NCI-H526 (cell line): ENCODE results near the gene ITGAD.
"Not testable (repeated sequence)": the region's sequence is repeated elsewhere in the genome, so short reads cannot be mapped to it uniquely, and the experiment has no call there.

Source experiments
- DNase-seq, 2 experiments: peaks; one replicate each; lab custom pipeline; 2025; lab: John Stamatoyannopoulos, UW

Gene ITGAD

DNA sequence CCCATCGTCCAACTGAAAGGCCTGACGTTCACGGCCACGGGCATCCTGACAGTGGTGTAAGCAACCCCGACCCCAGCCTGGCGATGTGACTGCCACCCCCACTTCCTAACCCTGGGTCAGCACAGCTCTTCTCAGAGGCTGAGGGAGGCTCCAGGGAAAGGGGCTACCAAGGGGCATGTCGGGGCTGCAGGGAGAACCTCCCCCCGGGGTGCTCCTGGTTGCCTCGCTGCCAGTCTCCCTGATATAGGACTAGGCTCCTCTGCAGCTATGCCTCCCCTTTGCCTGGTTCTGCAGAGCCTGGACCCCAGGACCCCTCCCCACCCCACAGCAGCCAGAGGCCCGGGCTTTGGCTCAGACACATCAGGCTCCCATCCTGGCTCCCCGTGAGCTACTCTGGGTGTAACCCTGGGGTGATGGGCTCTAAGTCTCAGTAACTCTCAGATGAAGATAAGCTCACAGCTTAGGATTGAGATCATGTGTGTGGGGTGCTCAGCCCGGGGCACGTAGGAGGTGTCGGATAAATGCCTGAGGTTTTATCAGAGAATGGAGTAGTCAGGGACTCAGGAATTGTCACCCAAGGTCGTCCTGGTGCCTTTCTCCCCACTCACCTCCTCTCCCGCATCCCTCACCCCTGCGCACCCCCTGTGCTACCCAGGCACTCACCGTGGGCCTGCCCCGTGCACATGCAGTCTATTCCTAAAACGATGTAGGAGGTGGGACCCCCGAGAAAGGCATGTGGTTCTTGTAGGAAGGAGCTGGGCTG lies 10.6 kb downstream of the ITGAD start:
- no peak for DNase-seq

DNA sequence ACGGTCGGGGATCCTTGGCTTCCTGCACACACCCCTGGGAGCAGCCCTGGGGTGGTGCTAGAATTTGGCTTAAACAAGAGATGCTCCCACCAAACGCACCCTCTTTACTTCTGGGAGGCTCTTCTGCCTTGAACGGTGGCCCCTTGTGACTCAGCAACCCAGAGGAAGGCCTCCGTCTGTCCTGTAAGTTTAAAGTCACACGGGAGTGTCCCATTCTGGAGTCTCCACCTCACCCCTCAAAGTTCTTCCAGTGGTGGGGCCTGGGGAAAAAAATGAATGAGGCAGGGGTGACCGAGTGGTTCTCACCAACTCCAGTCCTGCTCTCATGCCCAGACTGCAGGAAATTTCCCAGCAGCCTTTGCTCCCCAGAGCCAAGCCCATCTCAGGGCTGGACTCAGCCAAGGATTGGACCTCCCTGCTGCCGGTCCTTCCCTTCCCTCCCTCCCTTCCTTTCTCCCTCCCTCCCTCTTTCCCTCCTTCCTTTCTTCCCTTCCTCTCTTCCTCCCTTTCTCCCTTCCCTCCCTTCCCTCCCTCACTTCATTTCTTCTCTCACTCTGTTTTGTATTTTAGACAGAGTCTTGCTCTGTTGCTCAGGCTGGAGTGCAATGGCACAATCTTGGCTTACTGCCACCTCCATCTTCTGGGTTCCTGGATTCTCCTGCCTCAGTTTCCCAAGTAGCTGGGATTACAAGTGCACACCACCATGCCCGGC lies 11.4 kb downstream of the ITGAD start:
- DNase-seq = no peak

DNA sequence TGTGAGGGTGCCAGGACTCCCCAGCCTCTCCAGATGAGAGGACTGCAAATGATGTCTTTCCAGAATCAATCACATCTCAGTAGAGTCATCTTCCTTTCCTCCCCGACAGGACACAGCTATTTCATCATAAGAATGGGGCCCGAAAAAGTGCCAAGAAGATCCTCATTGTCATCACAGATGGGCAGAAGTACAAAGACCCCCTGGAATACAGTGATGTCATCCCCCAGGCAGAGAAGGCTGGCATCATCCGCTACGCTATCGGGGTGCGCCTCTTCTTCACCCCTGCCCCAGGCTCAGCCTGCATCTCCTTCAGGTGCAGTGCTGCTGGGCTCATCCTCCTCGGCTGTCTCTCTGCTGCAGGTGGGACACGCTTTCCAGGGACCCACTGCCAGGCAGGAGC lies 14.3 kb downstream of the ITGAD start:
- no peak for DNase-seq

DNA sequence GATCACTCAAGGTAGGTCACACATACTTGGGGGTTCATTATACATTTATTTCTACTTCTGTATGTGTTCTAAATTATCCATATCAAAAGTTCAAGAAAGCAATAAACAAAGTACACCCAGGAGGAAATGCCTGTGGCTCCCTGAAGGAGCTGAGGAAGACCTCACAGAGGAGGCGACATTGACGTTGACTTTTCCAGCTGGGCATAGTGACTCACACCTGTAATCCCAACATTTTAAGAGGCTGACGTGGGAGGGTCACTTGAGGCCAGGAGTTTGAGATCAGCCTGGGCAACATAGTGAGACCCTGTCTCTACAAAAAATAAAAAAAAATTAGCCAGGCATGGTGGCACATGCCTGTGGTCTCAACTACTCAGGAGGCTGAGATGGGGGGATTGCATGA lies 16.3 kb downstream of the ITGAD start:
- no peak for DNase-seq

DNA sequence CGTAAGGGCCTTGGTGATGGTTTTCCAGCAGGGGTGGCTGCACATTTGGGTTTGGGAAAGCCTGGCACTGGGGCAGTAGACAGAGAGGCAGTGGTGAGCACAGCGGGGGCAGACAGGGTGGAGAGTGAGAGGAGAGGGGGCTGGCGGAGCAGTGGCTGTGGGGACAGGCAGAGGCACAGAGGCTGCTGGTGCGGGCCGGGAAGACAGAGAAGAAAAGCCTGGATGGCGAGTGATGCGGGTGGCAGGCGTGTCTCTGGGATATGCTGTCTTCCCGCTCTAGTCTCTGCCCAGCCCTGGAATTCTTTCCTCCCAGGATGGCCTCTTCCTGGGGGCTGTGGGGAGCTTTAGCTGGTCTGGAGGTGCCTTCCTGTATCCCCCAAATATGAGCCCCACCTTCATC lies 16.9 kb downstream of the ITGAD start:
- no peak for DNase-seq

DNA sequence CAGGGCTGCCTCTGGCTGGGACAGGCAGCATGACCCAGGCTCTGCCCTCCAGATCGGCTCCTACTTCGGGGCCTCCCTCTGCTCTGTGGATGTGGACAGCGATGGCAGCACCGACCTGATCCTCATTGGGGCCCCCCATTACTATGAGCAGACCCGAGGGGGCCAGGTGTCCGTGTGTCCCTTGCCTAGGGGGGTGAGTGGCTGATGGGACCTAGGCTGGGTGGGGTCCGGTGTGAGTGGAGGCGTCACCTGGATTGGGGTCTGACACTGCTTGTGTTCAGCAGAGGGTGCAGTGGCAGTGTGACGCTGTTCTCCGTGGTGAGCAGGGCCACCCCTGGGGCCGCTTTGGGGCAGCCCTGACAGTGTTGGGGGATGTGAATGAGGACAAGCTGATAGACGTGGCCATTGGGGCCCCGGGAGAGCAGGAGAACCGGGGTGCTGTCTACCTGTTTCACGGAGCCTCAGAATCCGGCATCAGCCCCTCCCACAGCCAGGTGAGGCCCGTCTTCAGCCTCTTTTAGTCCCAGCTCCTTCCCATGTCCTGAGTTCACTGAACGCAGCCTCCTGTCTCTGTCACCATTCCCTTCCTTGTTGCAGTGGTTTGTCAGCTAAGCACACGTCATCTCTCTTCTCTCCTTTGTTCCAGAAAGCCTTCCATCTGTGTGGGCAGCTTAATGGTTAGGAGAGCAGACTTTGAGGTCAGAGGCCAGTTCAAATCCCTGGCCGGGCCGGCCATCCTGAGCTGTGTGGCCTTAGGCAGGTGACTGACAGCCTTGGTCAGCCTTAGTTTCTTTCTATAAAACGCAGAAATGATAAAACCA lies 18.1 kb downstream of the ITGAD start:
- no peak for DNase-seq

DNA sequence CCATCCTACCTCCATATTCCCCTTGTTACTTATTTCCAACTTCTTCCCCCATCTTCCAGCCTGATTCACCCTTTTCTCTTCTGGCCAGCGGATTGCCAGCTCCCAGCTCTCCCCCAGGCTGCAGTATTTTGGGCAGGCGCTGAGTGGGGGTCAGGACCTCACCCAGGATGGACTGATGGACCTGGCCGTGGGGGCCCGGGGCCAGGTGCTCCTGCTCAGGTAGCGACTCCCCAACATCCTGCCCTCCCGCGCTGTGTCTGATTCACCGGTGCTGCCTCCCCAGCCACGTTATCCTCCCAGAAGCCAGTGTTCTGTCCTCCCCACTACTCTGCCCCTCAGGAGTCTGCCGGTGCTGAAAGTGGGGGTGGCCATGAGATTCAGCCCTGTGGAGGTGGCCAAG lies 19.6 kb downstream of the ITGAD start:
- no peak for DNase-seq

DNA sequence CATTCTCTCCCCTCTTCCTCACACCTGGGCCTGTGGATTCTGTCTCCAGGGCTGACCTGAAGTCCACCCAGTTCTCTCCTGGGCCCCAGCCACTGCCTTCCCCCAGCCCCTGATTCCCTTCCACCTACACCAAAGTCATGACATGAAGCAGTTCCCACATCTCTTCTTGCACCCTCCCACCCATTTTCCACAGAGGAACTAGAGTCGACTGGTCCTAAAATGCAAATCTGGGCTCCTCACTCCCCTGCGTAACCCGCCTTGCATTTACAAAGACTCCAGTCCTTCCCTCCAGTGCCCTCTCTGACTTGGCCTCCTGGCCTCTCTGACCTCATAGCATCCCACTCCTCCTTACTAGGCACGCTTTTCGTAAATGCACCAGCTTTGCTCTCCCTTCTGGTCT lies 20.2 kb downstream of the ITGAD start:
- DNase-seq = no peak

DNA sequence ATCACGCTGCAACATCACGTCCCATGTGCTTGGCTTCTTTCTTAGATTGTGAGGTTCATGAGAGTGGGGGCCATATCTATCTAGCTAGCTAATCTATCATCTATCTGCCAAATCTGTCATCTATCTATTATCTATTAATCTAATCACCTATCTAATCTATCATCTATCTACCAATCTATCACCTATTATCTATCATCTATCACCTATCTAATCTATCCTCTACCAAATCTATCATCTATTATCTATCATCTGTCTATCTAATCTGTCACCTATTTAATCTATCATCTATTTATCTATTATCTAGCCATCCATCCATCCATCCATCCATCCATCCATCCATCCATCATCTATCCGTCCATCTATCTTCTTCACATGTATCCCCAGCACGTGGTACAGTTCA lies 20.8 kb downstream of the ITGAD start:
- DNase-seq = no peak

DNA sequence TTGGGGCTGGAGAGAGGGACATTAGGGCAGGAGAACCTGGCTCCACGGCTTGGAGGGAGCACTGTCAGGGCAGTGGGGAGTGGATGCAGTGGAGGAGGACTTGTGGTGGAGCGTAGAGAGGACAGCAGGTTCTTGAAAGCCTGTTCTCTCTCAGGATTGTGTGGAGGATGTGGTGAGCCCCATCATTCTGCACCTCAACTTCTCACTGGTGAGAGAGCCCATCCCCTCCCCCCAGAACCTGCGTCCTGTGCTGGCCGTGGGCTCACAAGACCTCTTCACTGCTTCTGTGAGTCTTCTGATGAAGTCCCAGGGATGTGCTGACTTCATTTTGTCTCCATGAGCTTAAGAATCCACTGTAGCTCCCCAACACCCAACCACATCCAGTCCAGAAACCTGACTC lies 21.6 kb downstream of the ITGAD start:
- DNase-seq = no peak

DNA sequence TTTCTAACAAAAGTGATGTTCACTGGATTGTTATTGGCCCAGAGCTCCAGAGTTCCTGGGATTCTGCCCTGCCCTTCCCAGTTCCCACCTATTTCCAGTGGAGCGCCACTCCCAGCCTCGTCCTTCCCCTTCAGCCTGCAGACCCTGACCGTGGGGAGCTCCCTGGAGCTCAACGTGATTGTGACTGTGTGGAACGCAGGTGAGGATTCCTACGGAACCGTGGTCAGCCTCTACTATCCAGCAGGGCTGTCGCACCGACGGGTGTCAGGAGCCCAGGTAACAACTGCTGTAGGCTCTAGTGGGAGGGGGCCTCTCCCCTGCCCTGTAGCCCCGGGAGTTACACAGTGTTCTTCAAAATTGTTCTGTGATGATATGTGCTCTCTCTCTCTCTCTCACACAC lies 23.2 kb downstream of the ITGAD start:
- DNase-seq = no peak

DNA sequence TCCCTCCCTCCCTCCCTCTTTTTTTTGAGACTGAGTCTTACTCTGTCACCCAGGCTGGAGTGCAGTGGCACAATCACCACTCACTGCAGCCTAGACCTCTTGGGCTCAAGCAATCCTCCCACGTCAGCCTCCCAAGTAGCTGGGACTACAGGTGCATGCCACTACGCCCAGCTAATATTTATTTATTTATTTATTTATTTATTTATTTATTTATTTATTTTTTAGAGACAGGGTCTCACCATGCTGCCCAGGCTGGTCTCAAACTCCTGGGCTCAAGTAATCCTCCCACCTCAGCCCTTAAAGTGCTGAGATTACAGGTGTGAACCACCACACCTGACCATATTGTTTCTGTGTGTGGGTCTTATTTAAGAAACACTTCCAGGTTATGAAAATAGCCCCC lies 23.9 kb downstream of the ITGAD start:
- not testable (repeated sequence) for DNase-seq

DNA sequence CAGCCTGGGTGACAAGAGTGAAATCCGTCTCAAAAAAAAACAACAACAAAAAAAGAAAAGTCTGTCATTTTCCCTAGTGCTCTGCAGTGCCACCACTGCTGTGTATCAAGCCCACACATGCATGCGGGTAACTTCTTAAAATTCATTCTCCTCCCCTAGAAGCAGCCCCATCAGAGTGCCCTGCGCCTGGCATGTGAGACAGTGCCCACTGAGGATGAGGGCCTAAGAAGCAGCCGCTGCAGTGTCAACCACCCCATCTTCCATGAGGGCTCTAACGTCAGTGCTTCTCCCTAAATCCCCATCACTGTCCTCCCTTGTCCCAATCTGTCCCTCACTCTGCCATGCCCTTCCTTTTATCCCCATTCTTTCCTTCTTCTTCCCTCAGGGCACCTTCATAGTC lies 24.8 kb downstream of the ITGAD start:
- DNase-seq = no peak

DNA sequence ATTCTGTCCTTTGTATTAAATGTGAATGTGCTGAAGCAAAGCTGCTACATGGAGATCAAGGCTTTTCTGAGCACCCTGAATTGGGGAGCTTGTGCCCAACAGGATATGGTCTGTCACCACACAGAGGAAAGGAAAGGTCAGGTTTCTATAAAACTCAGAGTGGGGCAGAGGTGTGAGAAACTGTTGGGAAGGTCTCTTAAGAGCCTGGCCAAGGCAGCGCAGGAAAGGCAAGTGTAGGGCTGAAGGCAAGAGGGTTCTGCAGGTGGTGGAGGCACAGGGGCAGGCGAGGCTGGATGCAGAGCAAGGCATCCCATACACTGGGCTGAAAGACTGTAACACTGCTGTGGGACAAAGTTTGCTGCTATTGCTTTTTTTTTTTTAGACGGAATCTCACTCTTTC lies 26.9 kb downstream of the ITGAD start:
- DNase-seq = no peak

DNA sequence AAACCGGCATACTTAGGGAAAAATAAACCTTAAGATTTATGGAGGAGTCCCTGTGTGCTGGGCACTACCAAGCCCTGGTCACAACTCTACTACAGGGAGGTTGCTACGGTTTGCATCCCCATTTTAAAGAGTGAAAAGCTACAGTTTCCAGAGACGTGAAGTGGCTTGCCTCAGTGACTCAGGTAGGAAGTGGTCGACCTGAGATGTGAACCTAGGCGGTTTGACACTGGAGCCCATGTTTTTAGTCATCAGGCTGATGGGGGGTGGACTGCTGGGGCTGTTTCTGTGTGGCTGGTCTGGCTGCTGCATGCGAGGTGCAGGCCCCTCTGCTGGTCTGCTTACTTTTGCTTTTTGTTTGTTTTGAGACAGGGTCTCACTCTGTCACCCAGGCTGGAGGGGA lies 28.5 kb downstream of the ITGAD start:
- DNase-seq = no peak

DNA sequence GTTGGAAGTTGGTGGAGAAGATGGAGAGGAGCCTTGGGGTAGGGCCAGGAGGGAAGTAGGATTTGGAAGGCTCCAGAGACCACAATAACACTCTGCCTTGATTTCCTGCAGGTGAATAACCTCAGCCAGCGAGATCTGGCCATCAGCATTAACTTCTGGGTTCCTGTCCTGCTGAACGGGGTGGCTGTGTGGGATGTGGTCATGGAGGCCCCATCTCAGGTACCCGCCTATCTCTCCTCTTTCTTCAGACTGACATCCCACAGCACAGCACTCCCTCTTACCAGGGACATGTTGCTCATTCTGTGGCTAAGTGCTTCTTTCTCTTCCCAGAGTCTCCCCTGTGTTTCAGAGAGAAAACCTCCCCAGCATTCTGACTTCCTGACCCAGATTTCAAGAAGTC lies 30.1 kb downstream of the ITGAD start:
- DNase-seq = no peak

DNA sequence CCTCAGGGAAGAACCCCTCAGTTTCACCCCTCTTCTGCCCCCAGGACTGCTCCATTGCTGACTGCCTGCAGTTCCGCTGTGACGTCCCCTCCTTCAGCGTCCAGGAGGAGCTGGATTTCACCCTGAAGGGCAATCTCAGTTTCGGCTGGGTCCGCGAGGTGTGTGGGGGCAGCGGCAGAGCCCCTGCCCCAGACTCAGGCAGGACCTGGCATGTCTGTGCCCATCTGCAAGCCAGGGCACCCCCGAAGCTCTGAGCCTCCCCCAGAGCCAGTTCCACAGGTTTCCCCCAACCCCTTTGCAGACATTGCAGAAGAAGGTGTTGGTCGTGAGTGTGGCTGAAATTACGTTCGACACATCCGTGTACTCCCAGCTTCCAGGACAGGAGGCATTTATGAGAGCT lies 30.7 kb downstream of the ITGAD start:
- no peak for DNase-seq

DNA sequence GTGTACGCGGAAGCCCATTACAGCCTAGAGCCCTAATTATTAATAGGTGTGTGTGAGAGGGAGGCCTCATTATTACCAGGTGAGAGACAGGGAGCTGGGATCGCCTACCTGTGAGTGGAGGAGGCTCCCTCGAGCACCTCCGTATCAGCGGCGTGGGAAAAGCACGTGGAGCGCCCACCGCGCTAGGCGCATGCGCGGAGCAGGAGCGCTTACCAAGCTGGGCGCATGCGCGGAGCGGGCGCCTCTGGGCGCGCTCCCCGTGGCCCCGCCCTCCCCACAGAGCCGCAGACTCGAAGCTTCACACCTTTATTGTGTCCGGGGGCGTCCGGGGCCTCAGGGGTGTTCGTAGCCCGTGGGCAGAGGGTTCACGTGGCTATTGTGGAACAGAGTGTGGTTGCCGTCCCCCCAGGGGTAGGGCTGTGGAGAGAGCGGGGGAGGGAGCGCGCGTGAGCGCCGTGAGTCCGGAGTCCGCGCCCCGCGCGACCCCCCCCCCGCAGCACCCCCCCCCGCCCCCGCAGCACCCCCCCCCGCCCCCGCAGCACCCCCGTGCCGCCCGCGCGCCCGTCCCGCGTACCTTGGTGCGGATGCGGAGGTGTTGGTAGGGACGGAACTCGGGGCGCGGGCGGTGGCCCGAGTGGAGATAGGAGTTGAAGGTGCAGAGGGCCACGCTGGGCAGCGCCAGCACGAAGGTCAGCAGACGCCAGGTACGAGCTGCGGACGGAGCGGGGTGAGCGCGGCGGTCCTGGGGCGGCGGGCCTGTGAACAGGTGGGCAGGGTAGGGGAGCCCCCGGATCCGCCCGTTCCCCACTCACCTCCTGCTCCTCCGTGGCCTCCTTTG lies 34.5 kb downstream of the ITGAD start:
- peak; percentile 2 to 73 for DNase-seq

DNA sequence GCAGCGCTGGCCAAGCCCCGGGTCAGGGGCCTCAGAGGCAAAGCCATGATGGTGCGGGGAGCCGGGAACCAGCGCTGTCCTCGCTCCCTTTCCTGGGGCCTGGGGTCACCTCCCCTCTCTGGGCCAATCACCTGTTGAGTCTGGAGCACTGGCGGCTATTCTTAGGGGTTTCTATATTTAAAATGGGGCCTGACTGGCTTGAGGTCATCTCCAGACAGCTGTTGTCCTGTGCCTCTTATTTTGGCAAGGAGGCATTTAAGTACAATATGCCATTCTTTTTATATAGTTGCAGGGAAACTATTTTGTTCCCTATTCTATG lies 35.1 kb downstream of the ITGAD start, which contains the start of gene COX6A2:
Gene COX6A2 (minus strand): TSS at position 82 of the 319 bp plus-strand sequence. CDS start 35 bp downstream, at position 47.
- no peak for DNase-seq

DNA sequence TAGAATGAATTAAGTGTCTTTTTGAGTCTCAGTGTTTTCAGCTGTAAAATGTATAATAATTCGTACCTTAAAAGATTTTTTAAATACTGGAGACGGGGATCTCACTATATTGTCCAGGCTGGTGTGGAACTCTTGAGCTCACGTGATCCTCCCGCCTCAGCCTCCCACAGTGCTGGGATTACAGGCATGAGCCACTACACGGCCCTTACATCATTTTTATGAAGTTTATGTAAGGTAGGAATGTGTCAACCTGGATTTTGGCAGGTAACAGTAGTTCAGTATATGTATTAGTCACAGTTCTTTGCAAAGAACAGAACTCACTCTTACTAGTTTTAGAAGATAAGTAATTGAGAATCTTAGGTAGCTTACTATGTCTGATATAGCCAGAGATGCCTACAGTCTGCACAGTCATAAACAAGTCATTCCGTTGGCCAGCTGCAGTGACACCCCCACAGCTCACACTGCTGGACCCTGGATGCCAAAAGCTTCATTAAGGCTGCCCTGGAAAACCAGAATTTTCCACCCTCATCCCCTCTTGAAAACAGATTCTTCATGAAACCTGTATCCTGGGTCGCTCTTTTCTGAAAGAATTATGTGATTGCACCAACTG lies 35.6 kb downstream of the ITGAD start:
- DNase-seq = no peak

DNA sequence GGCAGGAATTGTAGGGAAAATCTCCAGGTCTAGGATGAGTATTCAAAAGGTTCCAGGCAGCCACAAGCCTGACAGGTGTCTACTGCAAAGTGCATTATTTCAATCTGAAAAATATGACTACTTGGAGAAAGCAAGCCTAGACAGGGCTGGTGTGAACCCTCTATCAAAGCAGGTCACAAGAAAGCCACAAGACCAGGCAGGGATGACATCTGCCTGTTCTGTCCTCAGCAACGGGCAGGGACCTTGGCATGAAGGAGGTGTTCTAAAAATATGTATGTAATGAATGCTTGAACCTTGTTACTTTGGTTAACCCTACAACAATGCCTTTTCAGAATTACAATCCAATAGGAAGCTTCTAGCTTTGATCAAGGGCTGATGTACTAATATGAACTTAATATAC lies 36.2 kb downstream of the ITGAD start:
- no peak for DNase-seq

DNA sequence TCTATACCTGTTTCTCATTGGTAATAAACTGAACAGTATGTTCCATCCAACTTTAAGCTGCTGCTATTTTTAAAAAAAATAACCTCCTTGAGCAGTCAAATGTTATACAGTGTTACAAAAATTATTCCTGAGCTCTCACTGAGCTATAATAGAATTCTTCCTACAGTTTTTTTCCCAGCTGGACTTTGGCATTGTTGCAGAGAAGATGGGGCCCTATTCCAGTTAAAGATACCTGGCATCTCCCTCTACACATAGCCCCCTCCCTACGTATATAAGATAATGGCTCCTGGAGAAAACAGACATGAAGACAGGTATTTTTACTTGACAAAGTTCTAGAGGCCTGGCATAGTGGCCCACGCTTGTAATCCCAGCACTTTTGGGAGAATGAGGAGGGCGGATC lies 36.7 kb downstream of the ITGAD start:
- DNase-seq = no peak
